ENCODE measurements around the gene PLK4.

GRCh38 chr4:127846765-127847164 lies 33.9 kb upstream of the PLK4 start:
- TF ChIP-seq, protein P1, sequence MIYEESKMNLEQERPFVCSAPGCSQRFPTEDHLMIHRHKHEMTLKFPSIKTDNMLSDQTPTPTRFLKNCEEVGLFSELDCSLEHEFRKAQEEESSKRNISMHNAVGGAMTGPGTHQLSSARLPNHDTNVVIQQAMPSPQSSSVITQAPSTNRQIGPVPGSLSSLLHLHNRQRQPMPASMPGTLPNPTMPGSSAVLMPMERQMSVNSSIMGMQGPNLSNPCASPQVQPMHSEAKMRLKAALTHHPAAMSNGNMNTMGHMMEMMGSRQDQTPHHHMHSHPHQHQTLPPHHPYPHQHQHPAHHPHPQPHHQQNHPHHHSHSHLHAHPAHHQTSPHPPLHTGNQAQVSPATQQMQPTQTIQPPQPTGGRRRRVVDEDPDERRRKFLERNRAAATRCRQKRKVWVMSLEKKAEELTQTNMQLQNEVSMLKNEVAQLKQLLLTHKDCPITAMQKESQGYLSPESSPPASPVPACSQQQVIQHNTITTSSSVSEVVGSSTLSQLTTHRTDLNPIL (CRISPR knock-in tag; IDR thresholded peaks at IDR 0.05; ENCODE audit: low read depth) = no peak
- no peak for TF ChIP-seq ZFP30 (CRISPR knock-in tag; IDR thresholded peaks at IDR 0.05)
- no peak for TF ChIP-seq SNAI2 (CRISPR knock-in tag; IDR thresholded peaks at IDR 0.05)
- TF ChIP-seq, protein P2, sequence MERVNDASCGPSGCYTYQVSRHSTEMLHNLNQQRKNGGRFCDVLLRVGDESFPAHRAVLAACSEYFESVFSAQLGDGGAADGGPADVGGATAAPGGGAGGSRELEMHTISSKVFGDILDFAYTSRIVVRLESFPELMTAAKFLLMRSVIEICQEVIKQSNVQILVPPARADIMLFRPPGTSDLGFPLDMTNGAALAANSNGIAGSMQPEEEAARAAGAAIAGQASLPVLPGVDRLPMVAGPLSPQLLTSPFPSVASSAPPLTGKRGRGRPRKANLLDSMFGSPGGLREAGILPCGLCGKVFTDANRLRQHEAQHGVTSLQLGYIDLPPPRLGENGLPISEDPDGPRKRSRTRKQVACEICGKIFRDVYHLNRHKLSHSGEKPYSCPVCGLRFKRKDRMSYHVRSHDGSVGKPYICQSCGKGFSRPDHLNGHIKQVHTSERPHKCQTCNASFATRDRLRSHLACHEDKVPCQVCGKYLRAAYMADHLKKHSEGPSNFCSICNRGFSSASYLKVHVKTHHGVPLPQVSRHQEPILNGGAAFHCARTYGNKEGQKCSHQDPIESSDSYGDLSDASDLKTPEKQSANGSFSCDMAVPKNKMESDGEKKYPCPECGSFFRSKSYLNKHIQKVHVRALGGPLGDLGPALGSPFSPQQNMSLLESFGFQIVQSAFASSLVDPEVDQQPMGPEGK (CRISPR knock-in tag; IDR thresholded peaks at IDR 0.05; ENCODE audit: borderline replicate concordance) = no peak
- no peak for TF ChIP-seq ZC3H10 (CRISPR knock-in tag; IDR thresholded peaks at IDR 0.05)
- TF ChIP-seq PPARA (CRISPR knock-in tag; IDR thresholded peaks at IDR 0.05; ENCODE audit: borderline replicate concordance) = no peak
- TF ChIP-seq OSR1 (CRISPR knock-in tag; IDR thresholded peaks at IDR 0.05) = no peak
- no peak for TF ChIP-seq ZNF565 (CRISPR knock-in tag; conservative IDR thresholded peaks at IDR 0.05; ENCODE audit: low read depth)
- no peak for TF ChIP-seq RARB (CRISPR knock-in tag; IDR thresholded peaks at IDR 0.05)
- TF ChIP-seq ISL1 (CRISPR knock-in tag; IDR thresholded peaks at IDR 0.05) = no peak
- TF ChIP-seq ARNTL (CRISPR knock-in tag; IDR thresholded peaks at IDR 0.05; ENCODE audit: borderline replicate concordance, low read depth) = no peak

Measured in SK-N-SH treated with all-trans-retinoic acid at 6 μM for 48 hours (cell line).